ENCODE data around the gene RUNX3.

DNA sequence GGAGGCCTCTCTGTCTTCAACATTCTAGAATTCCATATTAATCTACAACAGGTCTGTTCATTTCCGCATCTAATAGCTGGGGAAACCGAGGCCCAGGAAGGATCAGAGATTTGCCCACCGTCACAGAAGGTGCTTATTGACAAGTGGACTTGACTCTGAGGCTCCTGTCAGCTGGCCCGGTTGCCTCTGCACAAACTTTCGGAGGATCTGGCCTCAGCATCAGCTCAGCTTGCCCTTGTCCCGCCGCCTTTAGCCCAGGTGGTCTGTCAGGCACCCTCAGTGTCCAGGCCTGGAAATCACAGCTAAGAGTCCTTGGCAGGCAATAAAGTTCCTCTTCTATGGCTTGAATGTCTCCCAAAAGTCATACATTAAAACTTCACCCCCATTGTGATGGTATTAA lies 8.2 kb upstream of the RUNX3 start:
- TF ChIP-seq, protein P1, sequence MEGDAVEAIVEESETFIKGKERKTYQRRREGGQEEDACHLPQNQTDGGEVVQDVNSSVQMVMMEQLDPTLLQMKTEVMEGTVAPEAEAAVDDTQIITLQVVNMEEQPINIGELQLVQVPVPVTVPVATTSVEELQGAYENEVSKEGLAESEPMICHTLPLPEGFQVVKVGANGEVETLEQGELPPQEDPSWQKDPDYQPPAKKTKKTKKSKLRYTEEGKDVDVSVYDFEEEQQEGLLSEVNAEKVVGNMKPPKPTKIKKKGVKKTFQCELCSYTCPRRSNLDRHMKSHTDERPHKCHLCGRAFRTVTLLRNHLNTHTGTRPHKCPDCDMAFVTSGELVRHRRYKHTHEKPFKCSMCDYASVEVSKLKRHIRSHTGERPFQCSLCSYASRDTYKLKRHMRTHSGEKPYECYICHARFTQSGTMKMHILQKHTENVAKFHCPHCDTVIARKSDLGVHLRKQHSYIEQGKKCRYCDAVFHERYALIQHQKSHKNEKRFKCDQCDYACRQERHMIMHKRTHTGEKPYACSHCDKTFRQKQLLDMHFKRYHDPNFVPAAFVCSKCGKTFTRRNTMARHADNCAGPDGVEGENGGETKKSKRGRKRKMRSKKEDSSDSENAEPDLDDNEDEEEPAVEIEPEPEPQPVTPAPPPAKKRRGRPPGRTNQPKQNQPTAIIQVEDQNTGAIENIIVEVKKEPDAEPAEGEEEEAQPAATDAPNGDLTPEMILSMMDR (IDR thresholded peaks at IDR 0.05; ENCODE audit: low read depth, low read length, poor library complexity, severe bottlenecking): no peak
- no peak for TF ChIP-seq EZH2phosphoT487 (IDR thresholded peaks at IDR 0.05; ENCODE audit: borderline replicate concordance, low read length)
